Gastrocnemius medialis (tissue), 4 donors: ENCODE data around the gene NEK11. TPM values are rescaled to one million over a fixed set of nuclear protein-coding genes. Genes with fewer than 3 reads are reported as not detected.

Experiments used
- total RNA-seq, 4 donors: library from RNA; depleted of rRNA; stranded (reverse); fragments of >200 nt; gene quantifications; one replicate each; pipeline versions ENCODE4 v1.1.0 to v1.2.3, GENCODE V29; 2016

The NEK11 gene
- total RNA-seq, 4 donors from 2014 or later, result 2.1 to 5.2 (median 2.5) TPM

Other genes with a start within 250 kb of the NEK11 start
- 10 to 100 TPM; 25.1 to 41.7 (median 26.4) TPM for gene ATP2C1, start 132.8 kb upstream of the NEK11 start, total RNA-seq
- gene ASTE1, start 52 bp upstream of the NEK11 start, total RNA-seq, result 1 to 10 TPM; 1.2 to 2.0 (median 1.5) TPM